ENCODE results near the gene BRD3. TPM values are rescaled to one million over a fixed set of nuclear protein-coding genes. Genes with fewer than 3 reads are reported as not detected.

Gene BRD3
- total RNA-seq, 2 experiments from 2014 or later = 3.1 to 16.3 TPM

DNA sequence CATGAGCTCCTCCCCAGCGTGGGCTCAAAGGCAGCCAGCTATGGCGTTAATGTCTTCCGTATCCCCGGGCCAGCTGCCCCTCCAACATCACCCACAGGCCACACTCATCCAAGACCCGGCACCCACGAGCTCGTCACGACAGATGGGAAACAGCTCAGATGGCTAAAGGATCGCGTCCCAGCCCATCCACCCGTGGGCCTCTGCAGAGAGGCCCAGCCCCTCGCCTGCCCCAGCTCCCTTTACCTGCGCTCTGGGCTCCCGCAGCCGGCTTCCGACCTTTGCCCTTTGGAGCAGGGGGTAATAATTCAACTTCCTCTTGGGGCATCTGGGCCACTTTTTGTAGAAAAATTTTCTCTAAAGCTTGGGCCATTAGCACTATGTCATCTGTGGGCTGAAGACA, 16.5 kb downstream of the BRD3 start:
- H3K4me2 ChIP-seq (ENCODE audit: low read length) = no peak overlapping the region
- TF ChIP-seq EZH2phosphoT487 (IDR thresholded peaks at IDR 0.05; ENCODE audit: borderline replicate concordance, low read depth, low read length) (no peak), CTCF (conservative IDR thresholded peaks at IDR 0.05; ENCODE audit: low read length) (no peak)
- no peak overlapping the region for H3K4me3 ChIP-seq (ENCODE audit: low read depth, low read length, poor library complexity, severe bottlenecking)
- peaks cover 4% of the 10 kb centered on the region; the same call in 1 of the 2 replicates for H4K20me1 ChIP-seq (ENCODE audit: insufficient read depth, low read length)
- H3K36me3 ChIP-seq (ENCODE audit: insufficient read depth, low read length) = no peaks in the 10 kb centered on the region
- H2AFZ ChIP-seq (ENCODE audit: low read length) = no peak overlapping the region
- ChIA-PET CTCF (ENCODE audit: unreplicated experiment) (interaction anchor here (0.5 to 0.6 kb wide), 2 partner anchors 27 to 272 kb away, joined by 3 read pairs; no protein-coding TSS in a partner anchor), POLR2A (no interaction called here)
- intact Hi-C loops (cut with micrococcal nuclease; ENCODE audit: unreplicated experiment) = no loop called here
- H3K9me2 ChIP-seq (ENCODE audit: insufficient read depth, low read length) = no peaks in the 10 kb centered on the region
- H3K9me3 ChIP-seq (ENCODE audit: low read length) = no peaks in the 10 kb centered on the region
- no TSS peak for BruUV-seq (replicated peaks)
- H3K79me2 ChIP-seq (ENCODE audit: insufficient read depth, low read depth, low read length) = no peaks in the 10 kb centered on the region
- H3K27ac ChIP-seq (ENCODE audit: low read depth, low read length, poor library complexity, severe bottlenecking) = no peak overlapping the region
- no peak for DNase-seq (ENCODE audit: low spot score)
- H3K4me1 ChIP-seq (ENCODE audit: insufficient read depth, low read length, poor library complexity, severe bottlenecking) = no peaks in the 10 kb centered on the region

GRCh38 chr9:134050726-134051125, 17.1 kb downstream of the BRD3 start:
- H3K36me3 ChIP-seq (ENCODE audit: insufficient read depth, low read length) = no peaks in the 10 kb centered on the region
- H3K9me2 ChIP-seq (ENCODE audit: insufficient read depth, low read length) = no peaks in the 10 kb centered on the region
- no peak overlapping the region for H3K4me3 ChIP-seq (ENCODE audit: low read depth, low read length, poor library complexity, severe bottlenecking)
- no peaks in the 10 kb centered on the region for H4K20me1 ChIP-seq (ENCODE audit: insufficient read depth, low read length)
- no peak overlapping the region for H3K27ac ChIP-seq (ENCODE audit: low read depth, low read length, poor library complexity, severe bottlenecking)
- no peak overlapping the region for H2AFZ ChIP-seq (ENCODE audit: low read length)
- H3K4me1 ChIP-seq (ENCODE audit: insufficient read depth, low read length, poor library complexity, severe bottlenecking) = no peaks in the 10 kb centered on the region
- no peaks in the 10 kb centered on the region for H3K79me2 ChIP-seq (ENCODE audit: insufficient read depth, low read depth, low read length)
- ChIA-PET POLR2A (no interaction called here), CTCF (ENCODE audit: unreplicated experiment) (interaction anchor here (0.5 kb wide), 1 partner anchor 26 kb away, joined by 3 read pairs; no protein-coding TSS in a partner anchor)
- no peak overlapping the region for H3K4me2 ChIP-seq (ENCODE audit: low read length)
- no peaks in the 10 kb centered on the region for H3K9me3 ChIP-seq (ENCODE audit: low read length)
- intact Hi-C loops (cut with micrococcal nuclease; ENCODE audit: unreplicated experiment) = no loop called here
- TF ChIP-seq CTCF (conservative IDR thresholded peaks at IDR 0.05; ENCODE audit: low read length) (no peak), EZH2phosphoT487 (IDR thresholded peaks at IDR 0.05; ENCODE audit: borderline replicate concordance, low read depth, low read length) (no peak)
- no TSS peak for BruUV-seq (replicated peaks)
- DNase-seq (ENCODE audit: low spot score) = no peak

GRCh38 chr9:134049772-134050588, 17.8 kb downstream of the BRD3 start:
- Histone ChIP-seq H3K27ac (ENCODE audit: low read depth, low read length, poor library complexity, severe bottlenecking) (no peak overlapping the region), H3K79me2 (ENCODE audit: insufficient read depth, low read depth, low read length) (no peaks in the 10 kb centered on the region), H3K9me2 (ENCODE audit: insufficient read depth, low read length) (no peaks in the 10 kb centered on the region), H3K4me1 (ENCODE audit: insufficient read depth, low read length, poor library complexity, severe bottlenecking) (no peaks in the 10 kb centered on the region), H3K4me3 (ENCODE audit: low read depth, low read length, poor library complexity, severe bottlenecking) (no peak overlapping the region), H3K9me3 (ENCODE audit: low read length) (no peaks in the 10 kb centered on the region), H3K4me2 (ENCODE audit: low read length) (no peak overlapping the region), H2AFZ (ENCODE audit: low read length) (no peak overlapping the region), H3K36me3 (ENCODE audit: insufficient read depth, low read length) (no peaks in the 10 kb centered on the region), H4K20me1 (ENCODE audit: insufficient read depth, low read length) (no peaks in the 10 kb centered on the region)
- ChIA-PET CTCF (ENCODE audit: unreplicated experiment) (no interaction called here), POLR2A (no interaction called here)
- no peak for TF ChIP-seq CTCF (conservative IDR thresholded peaks at IDR 0.05; ENCODE audit: low read length)
- TF ChIP-seq EZH2phosphoT487 (IDR thresholded peaks at IDR 0.05; ENCODE audit: borderline replicate concordance, low read depth, low read length) = no peak
- intact Hi-C loops (cut with micrococcal nuclease; ENCODE audit: unreplicated experiment) = no loop called here
- DNase-seq (ENCODE audit: low spot score) = no peak
- no TSS peak for BruUV-seq (replicated peaks)
